GM19351 (cell line): Measurements from ENCODE around the gene TCERG1.
"Not testable (repeated sequence)": the region's sequence is repeated elsewhere in the genome, so short reads cannot be mapped to it uniquely, and the experiment has no call there.

Experiments used
- ATAC-seq: cut with Tn5 transposase; IDR thresholded peaks from one replicate; pipeline ENCODE4 v1.9.1; 2021; ENCODE audit warnings: mild to moderate bottlenecking, moderate library complexity; ENCODE audit not compliant: unreplicated experiment

The TCERG1 gene

DNA sequence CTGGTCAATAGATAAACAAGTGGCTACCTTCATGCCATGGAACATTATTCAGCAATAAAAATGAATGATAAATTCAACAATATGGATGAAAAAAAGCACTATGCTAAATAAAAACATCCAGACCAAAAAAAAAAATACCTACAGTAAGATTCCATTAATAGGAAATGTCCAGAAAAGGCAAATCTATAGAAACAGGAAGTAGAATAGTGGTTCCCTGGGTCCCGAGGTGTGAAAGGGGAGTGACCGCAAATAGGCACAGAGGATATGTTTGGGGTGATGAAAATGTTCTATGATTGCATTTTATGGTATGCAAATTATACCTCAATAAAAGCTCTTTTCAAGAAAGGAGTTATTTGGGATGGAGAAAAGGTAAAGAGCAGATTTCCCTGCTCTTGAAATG lies 72.4 kb downstream of the TCERG1 start:
- no peak for ATAC-seq

DNA sequence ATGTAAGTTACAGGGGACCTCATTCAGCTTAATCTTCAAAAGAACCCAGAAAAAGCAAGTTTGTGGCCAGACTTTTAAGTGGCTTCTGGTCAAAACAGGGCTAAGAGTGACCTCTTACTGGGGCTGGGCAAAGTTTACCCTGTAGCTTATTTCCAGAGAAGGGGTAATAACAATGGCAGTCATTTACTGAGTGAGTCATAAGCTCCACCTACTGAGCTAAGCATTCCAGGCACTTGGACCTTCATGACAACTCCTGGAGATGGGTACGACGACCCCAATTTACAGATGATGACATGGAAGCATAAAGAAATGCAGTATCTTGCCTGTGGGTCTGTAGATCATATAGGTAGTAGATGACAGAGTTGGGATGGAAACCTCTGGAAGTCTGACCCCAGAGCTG lies 73.6 kb downstream of the TCERG1 start:
- no peak for ATAC-seq

DNA sequence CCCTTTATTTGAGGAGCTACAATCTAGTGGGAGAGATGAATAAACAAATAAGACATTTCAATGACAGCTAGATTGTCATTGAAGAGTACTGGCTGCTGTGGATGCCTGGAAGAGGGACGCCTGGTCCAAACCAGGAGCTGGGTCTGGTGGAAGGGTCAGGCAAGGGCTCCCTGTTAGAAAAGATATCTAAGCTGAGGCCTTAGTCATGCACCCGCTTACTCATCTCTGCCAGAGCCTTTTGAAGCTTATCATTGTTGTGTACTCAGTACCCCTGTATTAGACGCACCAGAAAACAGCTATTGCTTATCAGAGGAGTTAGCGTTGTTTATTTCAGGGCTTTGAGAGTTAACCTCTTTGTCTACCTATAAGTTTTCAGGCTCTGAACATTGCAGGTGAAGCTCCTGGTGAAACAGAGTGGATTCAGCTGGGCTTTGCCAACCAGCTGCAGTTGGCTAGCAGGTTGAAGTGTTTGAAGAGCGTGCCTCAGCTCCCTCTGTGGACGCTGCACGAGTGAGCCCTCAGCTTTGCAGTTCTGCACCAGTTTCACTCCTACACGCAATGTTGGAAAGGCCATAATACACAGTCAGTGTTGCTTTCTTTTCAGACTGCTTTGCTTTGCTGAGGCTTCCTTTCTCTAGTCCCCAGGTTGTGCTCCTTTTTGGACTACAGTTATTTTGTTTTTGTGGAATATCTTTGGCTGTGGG lies 74.4 kb downstream of the TCERG1 start:
- no peak for ATAC-seq

DNA sequence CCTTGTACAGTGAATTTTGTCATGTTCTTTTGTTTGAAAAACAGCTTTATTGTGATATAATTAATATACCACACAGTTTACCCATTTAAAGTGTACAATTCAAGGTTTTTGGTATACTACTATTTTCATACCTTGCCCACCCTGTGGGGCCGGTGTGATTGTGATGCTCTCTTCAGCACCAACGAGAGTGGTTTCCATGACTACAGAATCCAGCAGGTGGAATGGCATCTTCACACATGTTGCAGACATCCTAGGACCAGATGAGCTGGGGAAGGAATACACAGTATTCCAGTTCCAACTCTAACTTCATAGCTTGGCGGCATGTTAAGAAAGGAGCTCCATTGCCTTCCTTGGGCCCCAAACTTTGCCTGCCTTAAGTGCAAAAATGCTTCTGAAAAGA lies 76.6 kb downstream of the TCERG1 start:
- no peak for ATAC-seq

DNA sequence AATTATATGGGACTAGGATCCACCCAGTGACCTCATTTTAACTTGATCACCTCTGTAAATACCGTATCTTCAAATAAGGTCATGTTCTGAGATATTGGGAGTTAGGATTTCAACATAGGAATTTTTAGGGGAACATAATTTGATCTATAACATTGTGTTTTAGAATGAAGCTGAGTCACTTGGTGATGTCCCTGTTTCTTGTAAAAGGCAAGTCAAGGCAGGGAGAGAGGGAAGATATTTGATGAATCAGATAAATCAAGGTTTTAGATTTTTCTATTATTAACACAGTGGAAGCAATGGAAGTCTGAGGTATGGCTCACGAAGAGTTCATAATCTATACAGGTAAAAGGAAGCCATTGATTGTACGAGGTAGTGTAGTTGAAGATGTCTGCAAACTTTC lies 80.7 kb downstream of the TCERG1 start:
- no peak for ATAC-seq

DNA sequence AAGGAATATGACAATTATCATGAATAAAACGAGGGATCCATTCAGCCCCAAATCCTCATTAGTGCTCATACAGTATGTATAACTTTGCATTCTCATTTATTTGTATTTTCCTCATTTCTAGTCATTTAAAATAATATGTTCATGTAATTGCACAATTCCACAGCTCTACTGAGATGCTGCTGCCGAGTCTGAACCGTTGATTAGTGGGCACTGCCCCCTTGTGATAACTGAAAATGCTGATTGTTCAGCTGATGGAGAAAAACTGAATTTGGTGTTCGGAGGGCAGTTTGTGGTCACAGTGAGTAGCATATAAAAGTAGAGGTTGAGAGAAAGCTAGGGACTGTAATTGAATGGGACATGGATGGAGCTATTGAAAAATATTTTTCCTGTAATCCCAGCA lies 81.1 kb downstream of the TCERG1 start:
- ATAC-seq: no peak

DNA sequence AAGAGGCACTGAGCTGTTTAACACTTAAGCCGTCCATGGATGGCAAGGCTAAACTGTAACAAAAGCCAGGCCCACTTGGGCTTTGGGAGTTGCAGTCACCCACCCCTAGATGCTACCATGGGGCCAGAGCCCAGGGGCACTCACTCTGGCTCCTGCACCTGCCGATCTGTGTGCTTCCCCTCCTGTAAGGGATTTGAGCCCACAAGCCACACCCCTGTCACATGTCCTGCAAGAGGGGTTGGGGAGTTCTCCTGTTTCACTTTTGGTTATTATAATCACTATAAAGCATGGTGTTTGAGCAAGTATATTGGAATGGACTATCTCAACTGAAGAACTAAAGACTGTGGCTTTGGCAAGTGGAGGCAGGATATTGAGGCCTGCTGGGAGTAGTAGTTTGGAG lies 82.9 kb downstream of the TCERG1 start:
- ATAC-seq: peak; percentile 54

DNA sequence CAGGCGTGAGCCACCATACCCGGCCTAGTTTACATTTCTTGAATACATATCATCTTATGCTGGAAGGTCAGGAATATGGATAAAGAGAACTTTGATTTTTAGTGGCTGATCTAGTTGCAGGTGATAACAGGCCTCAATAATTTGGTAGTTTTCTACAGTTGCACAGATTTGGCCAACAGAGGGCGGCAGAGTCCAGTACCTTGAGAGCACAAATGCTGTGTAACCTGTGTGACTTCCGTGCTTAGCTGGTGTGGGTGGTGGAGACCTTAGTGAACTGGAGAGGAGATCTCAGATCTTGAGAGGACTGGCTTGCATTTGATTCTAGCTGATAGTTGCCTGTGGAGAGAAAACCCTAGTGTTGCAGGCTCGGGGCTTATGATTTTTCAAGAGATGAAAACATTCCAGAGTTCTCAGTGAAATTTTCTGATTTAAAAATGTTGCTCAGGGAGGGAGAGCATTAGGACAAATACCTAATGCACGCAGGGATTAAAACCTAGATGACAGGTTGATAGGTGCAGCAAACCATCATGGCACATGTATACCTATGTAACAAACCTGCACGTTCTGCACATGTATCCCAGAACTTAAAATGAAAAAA lies 86.2 kb downstream of the TCERG1 start:
- peak; percentile 97 for ATAC-seq

DNA sequence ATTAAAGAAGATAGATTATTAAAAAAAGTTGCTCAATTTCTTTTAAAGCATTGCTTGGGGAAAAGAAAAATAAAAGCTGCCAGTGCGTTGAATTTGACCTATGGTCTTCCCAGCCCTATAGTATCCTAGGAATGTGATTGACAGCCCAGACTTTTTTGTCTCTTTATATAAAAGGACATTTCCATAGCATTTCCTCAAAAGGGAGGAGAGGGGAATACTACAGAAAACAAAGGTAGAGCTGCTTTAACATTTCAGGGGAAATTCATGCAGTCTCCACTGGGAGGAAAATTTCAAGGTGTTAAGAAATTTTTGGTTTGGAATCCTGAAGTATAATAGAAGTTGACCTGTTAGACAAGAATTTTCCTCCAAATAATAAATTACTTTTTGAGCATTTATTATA lies 86.7 kb downstream of the TCERG1 start:
- ATAC-seq: no peak

DNA sequence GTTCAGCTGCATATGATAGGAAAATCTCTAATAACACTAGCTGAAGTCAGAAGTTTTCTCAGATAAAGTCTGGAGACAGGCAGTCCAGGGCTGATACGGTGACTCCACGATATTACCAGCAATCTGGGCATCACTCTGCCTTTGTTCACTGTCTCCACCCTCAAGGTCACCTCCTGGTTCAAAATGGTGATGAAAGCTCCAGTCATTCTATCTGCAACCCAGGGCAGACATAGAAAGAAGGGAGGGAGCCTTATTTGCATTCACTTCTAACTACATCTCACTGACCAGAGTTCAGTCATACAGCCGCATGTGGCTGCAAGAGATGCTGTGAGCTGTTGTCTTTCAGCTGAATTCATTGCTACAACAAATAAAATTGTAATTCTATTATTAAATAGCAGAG lies 91.3 kb downstream of the TCERG1 start:
- ATAC-seq: no peak

DNA sequence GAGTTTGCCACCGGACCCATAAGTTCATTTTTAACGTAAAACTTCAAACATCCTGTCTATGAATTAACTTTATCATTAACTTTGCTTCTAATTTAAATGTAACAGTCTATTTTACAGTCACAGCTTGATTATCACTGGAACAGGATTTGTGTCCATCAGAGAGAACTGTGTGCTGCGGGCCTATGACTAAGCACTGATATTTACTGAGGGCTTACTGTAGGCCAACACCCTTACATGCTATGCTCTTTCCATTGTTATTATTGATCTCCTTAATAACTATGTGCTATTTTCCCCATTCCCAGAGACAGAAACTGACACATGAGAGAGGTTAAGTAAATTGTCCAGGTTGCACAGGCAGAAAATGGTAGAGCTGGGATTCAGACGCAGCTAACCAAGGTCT lies 92.8 kb downstream of the TCERG1 start:
- ATAC-seq: no peak

DNA sequence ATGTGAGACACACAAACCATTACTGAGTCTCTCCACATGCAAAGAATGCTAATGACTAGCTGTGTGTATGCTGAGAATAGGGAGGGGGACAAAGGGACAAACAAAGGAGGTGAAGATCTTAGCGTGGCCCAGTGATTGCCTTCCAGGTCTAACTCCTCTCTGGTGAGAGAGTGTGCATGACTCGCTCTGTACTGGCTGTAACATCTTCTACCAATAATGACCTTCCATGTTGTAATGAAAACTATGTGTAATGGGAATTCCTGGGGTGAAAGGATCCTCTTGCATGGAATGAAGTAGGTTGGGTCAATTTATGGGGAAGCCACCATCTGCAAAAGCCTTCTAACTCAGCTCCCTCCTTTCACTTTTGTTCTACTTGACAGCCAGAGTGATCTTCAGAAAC lies 93.3 kb downstream of the TCERG1 start:
- no peak for ATAC-seq

DNA sequence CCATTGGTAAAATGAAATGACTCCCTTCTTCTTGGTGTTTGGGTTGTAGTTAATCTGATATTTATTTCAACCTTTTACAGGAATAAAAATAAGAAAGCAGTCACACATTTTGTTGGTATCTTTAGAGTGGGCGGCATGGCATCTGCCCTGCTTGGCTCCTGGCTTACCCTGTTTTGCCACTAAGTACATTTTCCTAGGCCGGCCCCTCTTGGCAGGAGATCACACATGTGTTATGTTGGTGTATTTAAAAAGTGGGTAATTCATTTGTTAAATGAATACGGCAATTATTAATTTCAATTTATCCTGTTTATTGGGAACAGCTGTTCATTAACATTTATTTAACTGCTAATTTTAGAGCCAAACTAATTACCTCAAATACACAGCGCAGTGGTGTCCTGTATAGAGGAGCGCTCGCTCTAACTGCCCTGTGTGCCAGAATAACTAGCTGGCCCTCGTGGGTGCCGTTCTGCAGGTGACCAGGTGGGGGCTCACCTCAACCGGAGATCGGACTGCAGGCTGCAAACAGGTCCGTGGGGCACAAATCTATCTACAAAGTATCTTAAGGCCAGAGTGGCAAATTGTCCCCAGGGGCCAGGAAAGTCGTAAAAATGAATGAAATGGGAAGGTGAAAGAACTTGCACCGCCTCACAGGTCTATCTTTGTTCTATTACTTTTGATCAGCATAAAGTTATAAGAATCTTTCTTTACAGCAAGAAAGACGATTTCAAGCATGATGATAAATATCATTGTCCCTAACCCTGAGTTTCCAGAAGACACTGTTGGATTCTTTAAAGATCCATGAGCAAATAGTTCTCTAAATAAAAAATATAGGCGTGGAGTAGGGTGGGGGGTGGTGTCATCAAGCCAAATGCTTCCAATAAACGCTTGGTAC lies 95.1 kb downstream of the TCERG1 start:
- ATAC-seq: peak; percentile 98

DNA sequence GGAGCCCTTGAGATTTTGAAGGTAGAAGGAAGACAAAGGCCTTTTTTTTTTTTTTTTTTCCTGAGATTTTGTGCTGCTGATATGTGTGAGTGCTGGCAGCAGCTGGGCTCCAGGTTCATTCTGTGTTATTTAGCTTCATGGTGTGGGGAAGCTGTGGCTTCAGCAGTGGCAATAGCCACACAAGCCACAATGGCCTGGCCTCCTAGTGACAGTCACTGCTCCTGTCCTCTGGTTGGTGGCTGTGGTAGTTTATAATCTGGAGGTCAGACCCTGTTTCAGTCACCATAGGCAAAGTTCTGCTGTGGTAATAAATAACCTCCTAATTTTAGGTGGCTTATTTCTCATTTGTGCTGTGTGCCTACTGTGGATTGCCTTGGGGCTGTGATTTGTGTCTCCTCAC lies 97.1 kb downstream of the TCERG1 start:
- ATAC-seq: no peak

DNA sequence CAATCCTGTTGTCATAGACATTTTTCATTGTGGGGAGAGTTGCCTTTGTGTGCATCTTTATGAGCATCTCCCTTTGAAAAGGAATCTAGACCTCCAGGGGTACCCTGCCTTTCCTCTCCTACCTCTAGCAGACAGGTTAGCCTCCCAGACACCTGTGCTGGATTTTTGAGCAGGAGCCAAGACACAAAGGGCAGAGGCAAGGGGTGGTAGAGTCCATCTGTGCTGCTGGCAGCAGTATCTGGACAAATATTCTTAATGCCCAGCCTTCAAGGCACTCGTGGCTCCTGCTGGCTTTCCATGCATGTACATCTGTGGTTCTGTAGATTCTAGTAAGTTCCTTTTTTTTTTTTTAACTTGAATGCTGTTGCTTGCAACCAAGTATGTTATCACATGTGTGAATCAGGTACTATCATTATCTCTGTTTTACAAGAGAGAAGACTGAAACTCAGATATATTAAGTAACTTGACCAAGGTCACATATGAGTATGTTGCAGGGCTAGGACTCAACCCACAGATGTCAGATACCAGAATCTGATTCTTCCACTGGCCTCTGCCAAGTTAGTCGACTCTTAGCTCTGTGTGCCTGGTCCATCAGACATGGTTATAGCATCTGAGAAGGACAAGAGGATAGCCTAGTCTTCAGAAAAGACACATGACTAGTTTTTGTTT lies 101.8 kb downstream of the TCERG1 start:
- peak; percentile 69 for ATAC-seq

DNA sequence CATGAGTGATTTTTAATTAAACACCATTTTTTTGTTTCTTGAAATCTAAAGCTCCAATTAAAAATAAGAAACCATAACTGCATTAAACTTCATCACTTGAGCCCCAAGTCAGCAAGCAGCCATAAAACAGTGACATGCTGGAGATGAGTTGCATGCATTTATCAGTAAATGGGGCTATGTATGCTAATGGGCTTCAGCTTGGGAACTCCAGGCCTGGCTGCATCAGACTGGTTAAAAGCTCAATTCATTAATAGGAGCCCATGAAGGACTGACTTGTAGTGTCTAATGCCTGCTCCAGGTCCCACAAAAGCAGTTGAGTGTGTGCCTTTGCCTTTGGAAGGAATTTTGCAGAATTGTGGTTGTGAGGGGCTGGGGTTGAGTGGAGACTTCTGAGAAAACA lies 102.5 kb downstream of the TCERG1 start:
- ATAC-seq: no peak

DNA sequence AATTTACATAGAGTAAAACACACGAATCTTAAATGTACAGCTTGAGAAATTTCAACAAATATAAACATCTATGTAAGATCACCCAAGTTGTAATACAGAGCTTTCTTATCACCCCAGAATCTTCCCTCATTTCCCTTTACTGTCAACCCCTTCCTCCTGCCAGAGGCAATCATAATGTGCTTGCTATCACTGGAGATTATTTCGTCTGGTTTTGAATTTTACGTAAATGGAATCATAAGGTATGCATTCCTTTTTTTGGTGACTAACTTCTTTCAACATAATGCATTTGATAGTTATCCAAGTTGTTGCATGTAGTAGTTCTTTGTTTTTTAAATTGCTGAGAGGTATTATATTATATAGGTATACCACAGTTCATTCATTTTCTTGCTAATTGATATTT lies 106.3 kb downstream of the TCERG1 start:
- ATAC-seq: no peak

DNA sequence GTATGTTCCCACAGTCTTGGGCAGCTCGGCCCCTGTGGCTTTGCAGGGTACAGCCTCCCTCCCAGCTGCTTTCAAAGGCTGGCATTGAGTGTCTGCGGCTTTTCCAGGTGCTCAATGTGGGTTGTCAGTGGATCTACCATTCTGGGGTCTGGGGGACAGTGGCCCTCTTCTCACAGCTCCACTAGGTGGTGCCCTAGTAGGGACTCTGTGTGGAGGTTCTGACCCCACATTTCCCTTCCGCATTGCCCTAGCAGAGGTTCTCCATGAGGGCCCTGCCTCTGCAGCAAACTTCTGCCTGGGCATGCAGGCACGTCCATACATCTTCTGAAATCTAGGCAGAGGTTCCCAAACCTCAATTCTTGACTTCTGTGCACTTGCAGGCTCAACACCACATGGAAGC lies 109.8 kb downstream of the TCERG1 start:
- ATAC-seq: not testable (repeated sequence)

DNA sequence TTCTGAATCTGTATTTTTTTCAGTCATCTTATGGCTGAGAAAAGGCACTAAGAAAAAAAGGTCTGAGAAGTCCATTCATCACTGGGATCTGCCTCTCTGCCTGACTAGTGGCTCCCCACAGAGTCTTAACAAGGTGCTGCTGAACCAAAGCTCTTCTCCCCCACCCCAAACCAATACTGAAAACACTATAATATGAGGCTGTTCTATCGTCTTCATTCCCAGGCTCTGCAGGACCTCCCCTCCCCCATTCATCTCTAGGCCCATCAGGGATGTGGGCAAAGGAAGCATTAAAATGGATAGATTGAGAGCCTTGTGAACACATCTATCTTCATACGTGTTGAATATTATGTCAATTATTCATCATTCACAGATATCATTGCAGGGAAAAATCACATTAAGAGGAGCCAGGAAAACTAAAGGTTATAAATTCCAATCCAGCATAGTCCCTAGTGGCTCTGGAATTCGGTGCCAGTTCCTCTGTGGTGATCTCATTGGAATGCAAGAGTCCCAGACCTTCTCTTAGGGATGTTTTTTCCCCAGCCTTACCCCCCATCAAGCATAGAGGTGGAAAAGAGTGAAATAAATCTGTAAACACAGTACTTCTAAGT lies 113.2 kb downstream of the TCERG1 start:
- no peak for ATAC-seq
